GM23338 (cell line): ENCODE results near the gene NTF3. TPM values are rescaled to one million over a fixed set of nuclear protein-coding genes. Genes with fewer than 3 reads are reported as not detected.

Experiments used
- ATAC-seq: fragments of 200-7000 bp; cut with Tn5 transposase; 3 replicates; pipeline ENCODE4 v1.9.1; 2020
- DNase-seq: peaks from one replicate; pipeline ENCODE4 v3.0.0-alpha.2; 2015; ENCODE audit warnings: low spot score
- H2AFZ ChIP-seq: fragments of 200-600 bp; sonication (generic); 2 replicates; pipeline ENCODE4 v1.8.0; 2016; ENCODE audit warnings: antibody characterized with exemption, mild to moderate bottlenecking, moderate library complexity
- H3F3A ChIP-seq: fragments of 200-600 bp; sonication (generic); replicated peaks from 2 replicates; pipeline ENCODE4 v1.8.0; 2017; ENCODE audit warnings: antibody characterized with exemption, mixed run types, low read depth
- H3K27ac ChIP-seq: fragments of 200-600 bp; sonication (generic); 2 replicates; pipeline ENCODE4 v1.6.1; 2016; ENCODE audit warnings: low read depth
- H3K27me3 ChIP-seq: fragments of 200-600 bp; sonication (generic); 2 replicates; pipeline ENCODE4 v1.8.0; 2016; ENCODE audit warnings: mild to moderate bottlenecking, mixed run types, moderate library complexity; ENCODE audit not compliant: insufficient read depth
- H3K36me3 ChIP-seq: fragments of 200-600 bp; sonication (generic); 2 replicates; pipeline ENCODE4 v1.8.0; 2016; ENCODE audit warnings: mild to moderate bottlenecking; ENCODE audit not compliant: insufficient read depth
- H3K4me1 ChIP-seq: fragments of 200-600 bp; sonication (generic); 2 replicates; pipeline ENCODE4 v1.8.0; 2016; ENCODE audit warnings: mild to moderate bottlenecking, moderate library complexity; ENCODE audit not compliant: insufficient read depth
- H3K4me2 ChIP-seq: fragments of 200-600 bp; sonication (generic); 2 replicates; pipeline ENCODE4 v1.7.1; 2017; ENCODE audit warnings: mixed run types
- H3K4me3 ChIP-seq: fragments of 200-600 bp; sonication (generic); 2 replicates; pipeline ENCODE4 v1.6.1; 2016; ENCODE audit warnings: mixed run types
- H3K79me2 ChIP-seq: fragments of 200-600 bp; sonication (generic); replicated peaks from 2 replicates; pipeline ENCODE4 v1.8.0; 2017; ENCODE audit warnings: mild to moderate bottlenecking; ENCODE audit not compliant: insufficient read depth
- H3K9me2 ChIP-seq: fragments of 200-600 bp; sonication (generic); 2 replicates; pipeline ENCODE4 v1.8.0; 2017; ENCODE audit not compliant: insufficient read depth
- H4K20me1 ChIP-seq: fragments of 200-600 bp; sonication (generic); replicated peaks from 2 replicates; pipeline ENCODE4 v1.8.0; 2017; ENCODE audit warnings: mild to moderate bottlenecking; ENCODE audit not compliant: insufficient read depth
- H3K27ac Mint-ChIP-seq: 2 replicates; pipeline ENCODE4 v1.8.0; 2020; ENCODE audit warnings: inconsistent platforms, mild to moderate bottlenecking, moderate library complexity, mixed read lengths
- H3K27me3 Mint-ChIP-seq: 3 replicates; pipeline ENCODE4 v1.8.0; 2022; ENCODE audit warnings: low read depth, mild to moderate bottlenecking, moderate library complexity, mixed read lengths, inconsistent platforms; ENCODE audit not compliant: insufficient read depth, poor library complexity
- H3K36me3 Mint-ChIP-seq: 3 replicates; pipeline ENCODE4 v1.8.0; 2021; ENCODE audit warnings: low read depth, mild to moderate bottlenecking, inconsistent platforms, moderate library complexity, mixed read lengths
- H3K4me1 Mint-ChIP-seq: 3 replicates; pipeline ENCODE4 v1.8.0; 2020; ENCODE audit warnings: mild to moderate bottlenecking, inconsistent platforms, mixed read lengths
- H3K4me3 Mint-ChIP-seq: 3 replicates; pipeline ENCODE4 v1.8.0; 2021; ENCODE audit warnings: moderate library complexity, mild to moderate bottlenecking, inconsistent platforms, mixed read lengths
- H3K9me3 Mint-ChIP-seq: 3 replicates; pipeline ENCODE4 v1.8.0; 2020; ENCODE audit warnings: moderate library complexity, mild to moderate bottlenecking, inconsistent platforms, mixed read lengths
- CREB1 ChIP-seq: fragments of 250-450 bp; sonication (Bioruptor Pico); IDR thresholded peaks from 2 replicates; pipeline ENCODE4 v1.5.0; 2020; ENCODE audit warnings: low read depth, mild to moderate bottlenecking, moderate library complexity
- EZH2 ChIP-seq: fragments of 200-600 bp; sonication (generic); IDR thresholded peaks from one replicate; pipeline ENCODE4 v1.8.0; 2017; ENCODE audit warnings: antibody characterized with exemption, mild to moderate bottlenecking, low read depth; ENCODE audit not compliant: unreplicated experiment
- EZH2phosphoT487 ChIP-seq: fragments of 200-600 bp; sonication (generic); IDR thresholded peaks from one replicate; pipeline ENCODE4 v1.8.1; 2018; ENCODE audit warnings: antibody characterized with exemption; ENCODE audit not compliant: unreplicated experiment
- JUNB ChIP-seq: IDR thresholded peaks from one replicate; pipeline ENCODE4 v1.6.1; 2016; ENCODE audit warnings: antibody characterized with exemption; ENCODE audit not compliant: unreplicated experiment
- NANOG ChIP-seq: IDR thresholded peaks from 2 replicates; pipeline ENCODE4 v1.6.1; 2016; ENCODE audit warnings: antibody characterized with exemption, borderline replicate concordance
- POLR2AphosphoS5 ChIP-seq: IDR thresholded peaks from 2 replicates; pipeline ENCODE4 v1.6.1; 2016; ENCODE audit warnings: antibody characterized with exemption, low read depth
- STAT1 ChIP-seq: IDR thresholded peaks from one replicate; pipeline ENCODE4 v1.6.1; 2016; ENCODE audit warnings: antibody characterized with exemption; ENCODE audit not compliant: unreplicated experiment
- ZNF114 ChIP-seq: fragments of 250-450 bp; sonication (Bioruptor Pico); IDR thresholded peaks from 2 replicates; pipeline ENCODE4 v1.5.0; 2020; ENCODE audit warnings: mild to moderate bottlenecking, moderate library complexity
- ZNF331 ChIP-seq: fragments of 250-450 bp; sonication (Bioruptor Pico); IDR thresholded peaks from 2 replicates; pipeline ENCODE4 v1.5.0; 2020; ENCODE audit warnings: low read depth, mild to moderate bottlenecking, moderate library complexity
- polyA plus RNA-seq: library from polyadenylated mRNA; unstranded; fragments of >200 nt; fragmentation: Nextera tagmentation; extraction: Ambion mirVana; gene quantifications from 2 replicates; pipeline ENCODE4 v1.2.1, GENCODE V29; 2016
- total RNA-seq: library from RNA; depleted of rRNA; stranded (reverse); fragments of >200 nt; shearing (Covaris generic); gene quantifications from 2 replicates; pipeline ENCODE4 v1.2.3, GENCODE V29; 2014
- TF ChIP-seq, protein P1 (sequence below), 2 experiments: fragments of 200-600 bp in 1 of 2; sonication (generic) in 1 of 2; conservative IDR thresholded peaks; 2 replicates each; pipeline versions ENCODE4 v1.5.1 to v1.6.1; 2016 to 2017; ENCODE audit warnings: antibody characterized with exemption in 2 of 2, low read depth in 2 of 2, mild to moderate bottlenecking in 2 of 2, moderate library complexity in 1 of 2
- TF ChIP-seq, protein P2 (sequence below): fragments of 250-450 bp; sonication (Bioruptor Pico); IDR thresholded peaks from 2 replicates; pipeline ENCODE4 v1.5.0; 2020; ENCODE audit warnings: mild to moderate bottlenecking, moderate library complexity
- TF ChIP-seq, protein P3 (sequence below): IDR thresholded peaks from 2 replicates; pipeline ENCODE4 v1.6.1; 2016; ENCODE audit warnings: antibody characterized with exemption
- TF ChIP-seq, protein P4 (sequence below): IDR thresholded peaks from one replicate; pipeline ENCODE4 v1.6.1; 2018; ENCODE audit warnings: antibody characterized with exemption; ENCODE audit not compliant: unreplicated experiment

The NTF3 gene
- total and polyA plus RNA-seq, 2 experiments from 2014 or later: 1.2 TPM; not detected in 1

DNA sequence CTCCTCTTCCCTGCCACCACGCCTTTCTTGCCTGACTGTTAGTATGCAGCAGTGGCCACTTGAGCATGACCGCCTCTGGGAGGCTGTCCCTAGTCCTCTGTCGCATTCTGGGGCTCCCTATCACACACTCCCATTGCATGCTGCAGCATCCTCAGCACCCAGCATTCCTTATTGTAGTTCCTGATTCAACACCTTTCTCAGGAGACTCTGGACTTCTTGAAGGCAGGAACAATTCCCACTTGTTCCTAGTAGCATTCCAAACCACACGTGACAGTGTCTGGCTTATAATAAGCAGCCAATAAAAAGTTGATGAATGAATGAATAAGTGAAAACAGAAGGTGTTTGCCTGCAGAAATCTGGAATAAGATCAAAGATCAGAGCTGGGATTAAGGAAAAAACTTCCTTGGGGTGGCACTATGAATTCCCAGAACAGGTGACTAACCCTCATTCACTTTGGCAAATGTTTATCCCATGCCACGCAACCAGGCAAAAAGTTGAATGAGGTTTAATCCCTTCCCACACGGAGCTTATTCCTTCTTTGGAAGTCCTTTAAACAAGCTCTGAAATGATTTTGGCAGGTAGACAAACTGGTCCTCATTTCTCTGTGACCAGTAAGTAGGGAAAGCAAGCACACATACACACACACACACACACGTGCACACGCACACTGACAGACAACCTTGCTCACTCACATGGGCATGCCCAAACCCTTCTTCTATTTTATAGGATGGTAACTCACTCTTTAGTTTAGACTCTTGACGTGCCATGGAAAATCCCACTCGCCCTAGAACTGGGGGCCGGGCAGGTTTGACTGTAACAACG lies 26.5 kb downstream of the NTF3 start:
- Histone ChIP-seq H4K20me1 (no peaks in the 10 kb centered on the region), H3K27me3 (no peaks in the 10 kb centered on the region), H3K36me3 (no peaks in the 10 kb centered on the region), H3K4me3 (no peak overlapping the region), H3K4me1 (peaks cover 5% of the 10 kb centered on the region; the same call in 1 of the 2 replicates), H3K4me2 (no peak overlapping the region), H3F3A (no peaks in the 10 kb centered on the region), H2AFZ (no peak overlapping the region), H3K79me2 (no peaks in the 10 kb centered on the region), H3K27ac (no peak overlapping the region), H3K9me2 (peaks cover 6% of the 10 kb centered on the region)
- Mint-ChIP-seq H3K4me3 (no peak overlapping the region), H3K9me3 (no peaks in the 10 kb centered on the region), H3K27ac (no peak overlapping the region), H3K36me3 (no peaks in the 10 kb centered on the region; the same call in 2 of the 3 replicates), H3K27me3 (peaks cover 9% of the 10 kb centered on the region), H3K4me1 (peaks cover 17% of the 10 kb centered on the region)
- no peak for DNase-seq
- ATAC-seq: no peak
- TF ChIP-seq POLR2AphosphoS5 (no peak), EZH2 (no peak), STAT1 (no peak), CREB1 (CRISPR knock-in tag) (no peak), EZH2phosphoT487 (no peak), NANOG (no peak), ZNF331 (no peak), JUNB (no peak), ZNF114 (no peak)
- TF ChIP-seq, protein P1, sequence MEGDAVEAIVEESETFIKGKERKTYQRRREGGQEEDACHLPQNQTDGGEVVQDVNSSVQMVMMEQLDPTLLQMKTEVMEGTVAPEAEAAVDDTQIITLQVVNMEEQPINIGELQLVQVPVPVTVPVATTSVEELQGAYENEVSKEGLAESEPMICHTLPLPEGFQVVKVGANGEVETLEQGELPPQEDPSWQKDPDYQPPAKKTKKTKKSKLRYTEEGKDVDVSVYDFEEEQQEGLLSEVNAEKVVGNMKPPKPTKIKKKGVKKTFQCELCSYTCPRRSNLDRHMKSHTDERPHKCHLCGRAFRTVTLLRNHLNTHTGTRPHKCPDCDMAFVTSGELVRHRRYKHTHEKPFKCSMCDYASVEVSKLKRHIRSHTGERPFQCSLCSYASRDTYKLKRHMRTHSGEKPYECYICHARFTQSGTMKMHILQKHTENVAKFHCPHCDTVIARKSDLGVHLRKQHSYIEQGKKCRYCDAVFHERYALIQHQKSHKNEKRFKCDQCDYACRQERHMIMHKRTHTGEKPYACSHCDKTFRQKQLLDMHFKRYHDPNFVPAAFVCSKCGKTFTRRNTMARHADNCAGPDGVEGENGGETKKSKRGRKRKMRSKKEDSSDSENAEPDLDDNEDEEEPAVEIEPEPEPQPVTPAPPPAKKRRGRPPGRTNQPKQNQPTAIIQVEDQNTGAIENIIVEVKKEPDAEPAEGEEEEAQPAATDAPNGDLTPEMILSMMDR (conservative IDR thresholded peaks at IDR 0.05; ENCODE audit: low read depth in 2 of 2): no peak
- TF ChIP-seq, protein P2, sequence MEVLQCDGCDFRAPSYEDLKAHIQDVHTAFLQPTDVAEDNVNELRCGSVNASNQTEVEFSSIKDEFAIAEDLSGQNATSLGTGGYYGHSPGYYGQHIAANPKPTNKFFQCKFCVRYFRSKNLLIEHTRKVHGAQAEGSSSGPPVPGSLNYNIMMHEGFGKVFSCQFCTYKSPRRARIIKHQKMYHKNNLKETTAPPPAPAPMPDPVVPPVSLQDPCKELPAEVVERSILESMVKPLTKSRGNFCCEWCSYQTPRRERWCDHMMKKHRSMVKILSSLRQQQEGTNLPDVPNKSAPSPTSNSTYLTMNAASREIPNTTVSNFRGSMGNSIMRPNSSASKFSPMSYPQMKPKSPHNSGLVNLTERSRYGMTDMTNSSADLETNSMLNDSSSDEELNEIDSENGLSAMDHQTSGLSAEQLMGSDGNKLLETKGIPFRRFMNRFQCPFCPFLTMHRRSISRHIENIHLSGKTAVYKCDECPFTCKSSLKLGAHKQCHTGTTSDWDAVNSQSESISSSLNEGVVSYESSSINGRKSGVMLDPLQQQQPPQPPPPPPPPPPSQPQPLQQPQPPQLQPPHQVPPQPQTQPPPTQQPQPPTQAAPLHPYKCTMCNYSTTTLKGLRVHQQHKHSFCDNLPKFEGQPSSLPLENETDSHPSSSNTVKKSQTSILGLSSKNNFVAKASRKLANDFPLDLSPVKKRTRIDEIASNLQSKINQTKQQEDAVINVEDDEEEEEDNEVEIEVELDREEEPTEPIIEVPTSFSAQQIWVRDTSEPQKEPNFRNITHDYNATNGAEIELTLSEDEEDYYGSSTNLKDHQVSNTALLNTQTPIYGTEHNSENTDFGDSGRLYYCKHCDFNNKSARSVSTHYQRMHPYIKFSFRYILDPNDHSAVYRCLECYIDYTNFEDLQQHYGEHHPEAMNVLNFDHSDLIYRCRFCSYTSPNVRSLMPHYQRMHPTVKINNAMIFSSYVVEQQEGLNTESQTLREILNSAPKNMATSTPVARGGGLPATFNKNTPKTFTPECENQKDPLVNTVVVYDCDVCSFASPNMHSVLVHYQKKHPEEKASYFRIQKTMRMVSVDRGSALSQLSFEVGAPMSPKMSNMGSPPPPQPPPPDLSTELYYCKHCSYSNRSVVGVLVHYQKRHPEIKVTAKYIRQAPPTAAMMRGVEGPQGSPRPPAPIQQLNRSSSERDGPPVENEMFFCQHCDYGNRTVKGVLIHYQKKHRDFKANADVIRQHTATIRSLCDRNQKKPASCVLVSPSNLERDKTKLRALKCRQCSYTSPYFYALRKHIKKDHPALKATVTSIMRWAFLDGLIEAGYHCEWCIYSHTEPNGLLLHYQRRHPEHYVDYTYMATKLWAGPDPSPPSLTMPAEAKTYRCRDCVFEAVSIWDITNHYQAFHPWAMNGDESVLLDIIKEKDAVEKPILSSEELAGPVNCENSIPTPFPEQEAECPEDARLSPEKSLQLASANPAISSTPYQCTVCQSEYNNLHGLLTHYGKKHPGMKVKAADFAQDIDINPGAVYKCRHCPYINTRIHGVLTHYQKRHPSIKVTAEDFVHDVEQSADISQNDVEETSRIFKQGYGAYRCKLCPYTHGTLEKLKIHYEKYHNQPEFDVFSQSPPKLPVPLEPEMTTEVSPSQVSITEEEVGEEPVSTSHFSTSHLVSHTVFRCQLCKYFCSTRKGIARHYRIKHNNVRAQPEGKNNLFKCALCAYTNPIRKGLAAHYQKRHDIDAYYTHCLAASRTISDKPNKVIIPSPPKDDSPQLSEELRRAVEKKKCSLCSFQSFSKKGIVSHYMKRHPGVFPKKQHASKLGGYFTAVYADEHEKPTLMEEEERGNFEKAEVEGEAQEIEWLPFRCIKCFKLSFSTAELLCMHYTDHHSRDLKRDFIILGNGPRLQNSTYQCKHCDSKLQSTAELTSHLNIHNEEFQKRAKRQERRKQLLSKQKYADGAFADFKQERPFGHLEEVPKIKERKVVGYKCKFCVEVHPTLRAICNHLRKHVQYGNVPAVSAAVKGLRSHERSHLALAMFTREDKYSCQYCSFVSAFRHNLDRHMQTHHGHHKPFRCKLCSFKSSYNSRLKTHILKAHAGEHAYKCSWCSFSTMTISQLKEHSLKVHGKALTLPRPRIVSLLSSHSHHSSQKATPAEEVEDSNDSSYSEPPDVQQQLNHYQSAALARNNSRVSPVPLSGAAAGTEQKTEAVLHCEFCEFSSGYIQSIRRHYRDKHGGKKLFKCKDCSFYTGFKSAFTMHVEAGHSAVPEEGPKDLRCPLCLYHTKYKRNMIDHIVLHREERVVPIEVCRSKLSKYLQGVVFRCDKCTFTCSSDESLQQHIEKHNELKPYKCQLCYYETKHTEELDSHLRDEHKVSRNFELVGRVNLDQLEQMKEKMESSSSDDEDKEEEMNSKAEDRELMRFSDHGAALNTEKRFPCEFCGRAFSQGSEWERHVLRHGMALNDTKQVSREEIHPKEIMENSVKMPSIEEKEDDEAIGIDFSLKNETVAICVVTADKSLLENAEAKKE (CRISPR knock-in tag): no peak
- TF ChIP-seq, protein P3, sequence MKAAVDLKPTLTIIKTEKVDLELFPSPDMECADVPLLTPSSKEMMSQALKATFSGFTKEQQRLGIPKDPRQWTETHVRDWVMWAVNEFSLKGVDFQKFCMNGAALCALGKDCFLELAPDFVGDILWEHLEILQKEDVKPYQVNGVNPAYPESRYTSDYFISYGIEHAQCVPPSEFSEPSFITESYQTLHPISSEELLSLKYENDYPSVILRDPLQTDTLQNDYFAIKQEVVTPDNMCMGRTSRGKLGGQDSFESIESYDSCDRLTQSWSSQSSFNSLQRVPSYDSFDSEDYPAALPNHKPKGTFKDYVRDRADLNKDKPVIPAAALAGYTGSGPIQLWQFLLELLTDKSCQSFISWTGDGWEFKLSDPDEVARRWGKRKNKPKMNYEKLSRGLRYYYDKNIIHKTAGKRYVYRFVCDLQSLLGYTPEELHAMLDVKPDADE: no peak
- TF ChIP-seq, protein P4, sequence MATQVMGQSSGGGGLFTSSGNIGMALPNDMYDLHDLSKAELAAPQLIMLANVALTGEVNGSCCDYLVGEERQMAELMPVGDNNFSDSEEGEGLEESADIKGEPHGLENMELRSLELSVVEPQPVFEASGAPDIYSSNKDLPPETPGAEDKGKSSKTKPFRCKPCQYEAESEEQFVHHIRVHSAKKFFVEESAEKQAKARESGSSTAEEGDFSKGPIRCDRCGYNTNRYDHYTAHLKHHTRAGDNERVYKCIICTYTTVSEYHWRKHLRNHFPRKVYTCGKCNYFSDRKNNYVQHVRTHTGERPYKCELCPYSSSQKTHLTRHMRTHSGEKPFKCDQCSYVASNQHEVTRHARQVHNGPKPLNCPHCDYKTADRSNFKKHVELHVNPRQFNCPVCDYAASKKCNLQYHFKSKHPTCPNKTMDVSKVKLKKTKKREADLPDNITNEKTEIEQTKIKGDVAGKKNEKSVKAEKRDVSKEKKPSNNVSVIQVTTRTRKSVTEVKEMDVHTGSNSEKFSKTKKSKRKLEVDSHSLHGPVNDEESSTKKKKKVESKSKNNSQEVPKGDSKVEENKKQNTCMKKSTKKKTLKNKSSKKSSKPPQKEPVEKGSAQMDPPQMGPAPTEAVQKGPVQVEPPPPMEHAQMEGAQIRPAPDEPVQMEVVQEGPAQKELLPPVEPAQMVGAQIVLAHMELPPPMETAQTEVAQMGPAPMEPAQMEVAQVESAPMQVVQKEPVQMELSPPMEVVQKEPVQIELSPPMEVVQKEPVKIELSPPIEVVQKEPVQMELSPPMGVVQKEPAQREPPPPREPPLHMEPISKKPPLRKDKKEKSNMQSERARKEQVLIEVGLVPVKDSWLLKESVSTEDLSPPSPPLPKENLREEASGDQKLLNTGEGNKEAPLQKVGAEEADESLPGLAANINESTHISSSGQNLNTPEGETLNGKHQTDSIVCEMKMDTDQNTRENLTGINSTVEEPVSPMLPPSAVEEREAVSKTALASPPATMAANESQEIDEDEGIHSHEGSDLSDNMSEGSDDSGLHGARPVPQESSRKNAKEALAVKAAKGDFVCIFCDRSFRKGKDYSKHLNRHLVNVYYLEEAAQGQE: no peak
